ENCODE results near the gene TCAP.

The TCAP gene

DNA sequence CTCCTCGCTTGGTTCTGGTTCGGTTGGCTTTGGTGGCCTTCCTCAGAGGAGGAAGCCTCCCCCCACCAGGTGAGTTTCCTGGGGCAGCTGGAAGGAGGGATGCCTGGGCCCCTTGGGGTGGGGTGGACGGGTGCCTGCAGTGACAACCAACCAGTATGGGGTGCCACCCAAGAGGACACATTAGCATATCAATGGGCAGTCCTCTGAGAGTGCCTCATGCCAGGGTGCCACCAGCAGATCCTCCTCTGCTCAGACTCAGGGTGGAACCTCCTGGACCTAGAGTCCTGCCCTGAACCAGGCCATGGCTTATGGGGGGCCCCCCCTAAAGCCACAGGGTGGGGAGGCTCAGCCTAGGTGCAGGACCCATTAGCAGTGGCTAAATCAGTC lies 35.7 kb upstream of the TCAP start:
- peak overlapping the region; percentile 71 for H3K4me2 ChIP-seq
- peaks cover 26% of the 10 kb centered on the region for H3K27me3 ChIP-seq
- no peak overlapping the region for H3K27ac ChIP-seq
- H3K9me3 ChIP-seq = no peaks in the 10 kb centered on the region
- H3K36me3 ChIP-seq = no peaks in the 10 kb centered on the region
- TF ChIP-seq Cebpa-rat (IDR thresholded peaks at IDR 0.05) = no peak
- H3K9ac ChIP-seq = no peak overlapping the region
- peaks cover 63% of the 10 kb centered on the region for H3K4me1 ChIP-seq
- H3K4me3 ChIP-seq = no peak overlapping the region
- H4K20me1 ChIP-seq = no peaks in the 10 kb centered on the region

DNA sequence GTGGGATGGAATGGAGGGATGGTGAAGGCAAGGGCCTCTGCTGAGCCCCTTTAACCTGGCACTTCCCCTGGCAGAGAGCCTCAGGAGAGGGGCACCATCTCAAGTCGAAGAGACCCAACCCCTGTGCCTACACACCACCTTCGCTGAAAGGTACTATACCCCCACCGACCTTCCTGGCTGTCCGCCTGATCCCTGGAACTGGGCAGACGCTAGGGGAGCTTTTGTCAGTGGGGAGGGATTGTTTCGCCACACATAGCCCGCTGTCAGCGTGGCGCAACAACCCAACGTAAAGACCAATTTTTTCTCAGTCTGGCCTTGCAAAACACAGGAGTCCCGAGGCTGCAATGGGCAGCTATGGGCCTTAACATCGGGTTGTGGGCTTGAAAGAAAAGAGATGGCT lies 35.3 kb upstream of the TCAP start:
- peaks cover 68% of the 10 kb centered on the region for H3K4me1 ChIP-seq
- TF ChIP-seq Cebpa-rat (IDR thresholded peaks at IDR 0.05) = no peak
- no peak overlapping the region for H3K4me3 ChIP-seq
- no peak overlapping the region for H3K9ac ChIP-seq
- peak overlapping the region; percentile 71; the same call in 1 of the 2 replicates for H3K4me2 ChIP-seq
- H3K9me3 ChIP-seq = no peaks in the 10 kb centered on the region
- H3K27ac ChIP-seq = no peak overlapping the region
- H3K27me3 ChIP-seq = peaks cover 23% of the 10 kb centered on the region
- H4K20me1 ChIP-seq = no peaks in the 10 kb centered on the region
- H3K36me3 ChIP-seq = no peaks in the 10 kb centered on the region

DNA sequence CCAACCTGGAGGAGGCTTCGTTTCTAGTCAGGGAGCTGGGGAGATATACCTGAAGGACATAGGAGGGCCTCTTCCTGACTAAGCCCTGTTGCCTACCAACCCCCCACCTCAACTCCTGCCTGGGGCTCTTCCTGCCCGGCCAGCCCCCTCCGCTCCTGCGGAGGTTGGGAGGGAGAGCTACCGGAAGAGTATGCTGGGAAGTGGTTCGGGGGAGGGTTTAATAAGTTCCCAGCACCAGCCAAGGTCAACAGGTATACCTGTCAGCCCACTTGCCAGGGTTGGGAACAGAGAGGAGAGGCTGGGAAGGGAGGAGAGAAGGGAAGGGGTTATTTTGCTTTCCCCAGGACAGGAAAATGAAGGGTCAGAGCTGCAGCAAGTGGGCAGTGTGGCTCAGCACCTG lies 33.7 kb upstream of the TCAP start:
- Histone ChIP-seq H3K27me3 (peaks cover 17% of the 10 kb centered on the region), H3K36me3 (no peaks in the 10 kb centered on the region), H3K4me2 (peak overlapping the region; percentile 45), H3K4me3 (no peak overlapping the region), H4K20me1 (no peaks in the 10 kb centered on the region), H3K9me3 (no peaks in the 10 kb centered on the region), H3K4me1 (peaks cover 83% of the 10 kb centered on the region), H3K27ac (no peak overlapping the region), H3K9ac (no peak overlapping the region)
- TF ChIP-seq Cebpa-rat (IDR thresholded peaks at IDR 0.05) = no peak

DNA sequence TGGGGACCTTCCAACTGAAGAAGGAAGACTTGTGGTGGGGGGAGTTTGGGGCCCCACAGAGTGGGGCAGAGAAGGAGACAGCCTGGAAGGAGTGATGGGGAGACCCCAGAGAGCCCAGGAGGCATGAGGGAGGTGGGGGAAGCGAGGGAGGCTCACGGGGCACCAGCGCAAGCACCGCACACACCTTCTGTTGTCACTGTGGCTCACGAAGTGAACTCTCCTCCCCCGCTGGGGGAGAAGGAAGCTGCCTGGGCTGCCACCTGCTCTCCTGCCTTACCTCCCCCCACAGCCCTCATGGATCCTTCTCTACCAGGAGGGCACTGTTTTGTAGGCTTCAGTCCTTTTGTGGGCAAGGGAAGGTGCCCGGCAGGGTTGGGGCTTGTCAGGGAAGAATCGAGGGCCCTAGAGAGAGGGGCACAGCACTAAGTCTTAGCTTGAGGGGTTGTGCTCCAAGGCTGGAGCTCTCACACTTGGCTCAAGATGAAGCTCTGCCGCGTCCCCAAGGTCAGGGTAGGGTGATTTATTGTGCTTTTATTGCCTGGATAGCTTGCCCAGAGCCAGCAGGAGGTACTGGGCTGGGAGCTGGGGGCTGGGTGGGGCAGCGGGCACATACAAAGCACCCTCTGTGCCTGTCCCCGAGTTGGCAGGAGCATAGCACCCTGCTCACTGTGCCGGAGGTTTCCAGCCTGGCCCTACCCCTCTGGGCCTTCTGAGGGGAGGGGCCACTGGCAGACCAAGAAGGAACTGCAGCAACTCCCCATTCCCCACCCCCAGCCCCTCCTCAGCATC lies 32.8 kb upstream of the TCAP start:
- Histone ChIP-seq H3K36me3 (no peaks in the 10 kb centered on the region), H4K20me1 (no peaks in the 10 kb centered on the region), H3K4me1 (peaks cover 78% of the 10 kb centered on the region), H3K27ac (no peak overlapping the region), H3K27me3 (peaks cover 7% of the 10 kb centered on the region), H3K4me2 (peak overlapping the region; percentile 45), H3K9me3 (no peaks in the 10 kb centered on the region), H3K9ac (0 out of 2 replicates have a peak overlapping the region, but pooled peaks have one; percentile 49), H3K4me3 (no peak overlapping the region)
- no peak for TF ChIP-seq Cebpa-rat (IDR thresholded peaks at IDR 0.05)

DNA sequence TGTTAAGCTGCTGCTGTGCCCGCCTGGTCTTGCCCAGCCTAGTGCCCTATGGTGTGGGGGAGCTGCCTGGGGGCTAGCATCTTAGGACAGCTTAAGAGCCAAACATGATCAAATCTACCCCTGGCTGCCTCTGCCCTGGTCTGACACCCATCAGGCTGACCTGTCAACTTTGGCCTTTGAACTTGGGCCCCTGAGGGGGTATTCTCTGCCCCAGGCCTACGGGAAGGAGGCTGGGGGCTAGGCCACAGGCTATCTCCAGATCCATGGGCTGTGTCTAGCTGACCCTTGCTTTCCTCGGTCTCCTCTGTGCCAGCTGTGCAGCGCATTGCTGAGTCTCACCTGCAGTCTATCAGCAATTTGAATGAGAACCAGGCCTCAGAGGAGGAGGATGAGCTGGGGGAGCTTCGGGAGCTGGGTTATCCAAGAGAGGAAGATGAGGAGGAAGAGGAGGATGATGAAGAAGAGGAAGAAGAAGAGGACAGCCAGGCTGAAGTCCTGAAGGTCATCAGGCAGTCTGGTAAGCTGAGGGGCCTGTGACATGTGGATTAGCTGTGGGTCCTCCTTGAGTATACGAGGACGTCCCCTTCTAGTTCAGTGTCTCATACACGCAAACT lies 31.5 kb upstream of the TCAP start:
- Histone ChIP-seq H3K9me3 (no peaks in the 10 kb centered on the region), H3K9ac (no peak overlapping the region), H3K36me3 (no peaks in the 10 kb centered on the region), H4K20me1 (peaks cover 12% of the 10 kb centered on the region; the same call in 1 of the 2 replicates), H3K27me3 (no peaks in the 10 kb centered on the region), H3K4me1 (peaks cover 80% of the 10 kb centered on the region), H3K4me2 (no peak overlapping the region), H3K27ac (peak overlapping the region; percentile 20; the same call in 1 of the 2 replicates), H3K4me3 (no peak overlapping the region)
- TF ChIP-seq Cebpa-rat (IDR thresholded peaks at IDR 0.05) = no peak

DNA sequence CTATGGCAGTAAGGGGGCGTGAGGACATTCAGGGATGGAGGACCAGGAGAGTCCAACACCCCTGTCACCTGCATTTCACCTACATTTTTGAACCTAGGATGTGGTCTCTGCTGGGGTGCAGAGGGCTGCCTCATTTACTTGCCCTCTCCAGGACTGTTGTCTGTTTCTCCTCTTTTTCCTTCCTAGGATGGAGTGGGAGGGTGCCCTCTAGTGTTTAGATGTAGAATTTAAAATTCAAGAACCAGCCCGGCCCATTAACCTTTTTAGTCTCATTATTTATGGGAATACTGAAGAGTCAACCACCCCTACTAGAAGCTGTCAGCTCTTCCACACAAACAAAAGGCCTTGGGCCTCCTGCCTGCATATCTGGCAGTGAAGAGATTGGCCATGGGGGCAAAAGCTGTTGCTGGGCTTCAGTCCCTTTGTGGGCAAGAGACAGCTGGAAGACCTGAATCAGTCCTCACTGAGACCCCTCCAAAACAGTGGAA lies 30.7 kb upstream of the TCAP start:
- Histone ChIP-seq H4K20me1 (peaks cover 16% of the 10 kb centered on the region; the same call in 1 of the 2 replicates), H3K27me3 (no peaks in the 10 kb centered on the region), H3K36me3 (peaks cover under 1% of the 10 kb centered on the region; the same call in 1 of the 2 replicates), H3K9ac (no peak overlapping the region), H3K9me3 (no peaks in the 10 kb centered on the region), H3K4me3 (no peak overlapping the region), H3K4me2 (no peak overlapping the region; the same call in 1 of the 2 replicates), H3K27ac (no peak overlapping the region), H3K4me1 (peaks cover 80% of the 10 kb centered on the region)
- TF ChIP-seq Cebpa-rat (IDR thresholded peaks at IDR 0.05) = no peak

DNA sequence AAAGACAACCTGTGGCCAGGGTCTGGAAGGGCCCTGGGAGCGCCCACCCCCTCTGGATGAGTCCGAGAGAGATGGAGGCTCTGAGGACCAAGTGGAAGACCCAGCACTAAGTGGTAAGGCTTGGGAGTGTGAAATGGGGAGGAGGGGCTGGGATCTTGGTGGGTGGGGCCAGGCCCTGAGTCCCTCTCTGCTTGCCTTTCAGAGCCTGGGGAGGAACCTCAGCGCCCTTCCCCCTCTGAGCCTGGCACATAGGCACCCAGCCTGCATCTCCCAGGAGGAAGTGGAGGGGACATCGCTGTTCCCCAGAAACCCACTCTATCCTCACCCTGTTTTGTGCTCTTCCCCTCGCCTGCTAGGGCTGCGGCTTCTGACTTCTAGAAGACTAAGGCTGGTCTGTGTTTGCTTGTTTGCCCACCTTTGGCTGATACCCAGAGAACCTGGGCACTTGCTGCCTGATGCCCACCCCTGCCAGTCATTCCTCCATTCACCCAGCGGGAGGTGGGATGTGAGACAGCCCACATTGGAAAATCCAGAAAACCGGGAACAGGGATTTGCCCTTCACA lies 29.5 kb upstream of the TCAP start:
- Histone ChIP-seq H3K9me3 (no peaks in the 10 kb centered on the region), H3K27ac (peak overlapping the region; percentile 94), H3K4me1 (peaks cover 85% of the 10 kb centered on the region), H4K20me1 (peaks cover 29% of the 10 kb centered on the region), H3K4me2 (peak overlapping the region; percentile 94), H3K36me3 (peaks cover 7% of the 10 kb centered on the region; the same call in 1 of the 2 replicates), H3K4me3 (no peak overlapping the region), H3K27me3 (no peaks in the 10 kb centered on the region), H3K9ac (no peak overlapping the region)
- no peak for TF ChIP-seq Cebpa-rat (IDR thresholded peaks at IDR 0.05)

DNA sequence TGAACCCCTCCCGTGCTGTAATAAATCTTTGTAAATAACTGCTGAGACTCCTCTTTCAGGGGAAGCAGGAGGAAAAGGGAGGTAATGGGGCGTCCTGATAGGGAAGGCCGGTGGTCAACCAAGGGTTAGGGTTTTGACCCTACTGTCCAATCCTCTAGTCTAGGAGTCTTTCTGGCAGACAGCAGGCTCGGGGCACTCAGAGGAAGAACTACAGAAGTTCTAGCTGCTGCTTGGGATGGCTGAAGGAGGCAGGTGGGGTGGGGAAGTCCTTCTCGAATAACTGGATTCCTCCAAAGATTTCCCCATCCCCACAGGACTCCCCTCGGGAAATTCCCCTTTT lies 28.6 kb upstream of the TCAP start:
- Histone ChIP-seq H3K27me3 (no peaks in the 10 kb centered on the region), H3K4me1 (peaks cover 86% of the 10 kb centered on the region), H3K9ac (peak overlapping the region; percentile 89), H3K4me3 (peak overlapping the region; percentile 85), H3K36me3 (peaks cover 7% of the 10 kb centered on the region; the same call in 1 of the 2 replicates), H3K4me2 (peak overlapping the region; percentile 94), H4K20me1 (peaks cover 38% of the 10 kb centered on the region), H3K27ac (peak overlapping the region; percentile 94), H3K9me3 (no peaks in the 10 kb centered on the region)
- no peak for TF ChIP-seq Cebpa-rat (IDR thresholded peaks at IDR 0.05)

DNA sequence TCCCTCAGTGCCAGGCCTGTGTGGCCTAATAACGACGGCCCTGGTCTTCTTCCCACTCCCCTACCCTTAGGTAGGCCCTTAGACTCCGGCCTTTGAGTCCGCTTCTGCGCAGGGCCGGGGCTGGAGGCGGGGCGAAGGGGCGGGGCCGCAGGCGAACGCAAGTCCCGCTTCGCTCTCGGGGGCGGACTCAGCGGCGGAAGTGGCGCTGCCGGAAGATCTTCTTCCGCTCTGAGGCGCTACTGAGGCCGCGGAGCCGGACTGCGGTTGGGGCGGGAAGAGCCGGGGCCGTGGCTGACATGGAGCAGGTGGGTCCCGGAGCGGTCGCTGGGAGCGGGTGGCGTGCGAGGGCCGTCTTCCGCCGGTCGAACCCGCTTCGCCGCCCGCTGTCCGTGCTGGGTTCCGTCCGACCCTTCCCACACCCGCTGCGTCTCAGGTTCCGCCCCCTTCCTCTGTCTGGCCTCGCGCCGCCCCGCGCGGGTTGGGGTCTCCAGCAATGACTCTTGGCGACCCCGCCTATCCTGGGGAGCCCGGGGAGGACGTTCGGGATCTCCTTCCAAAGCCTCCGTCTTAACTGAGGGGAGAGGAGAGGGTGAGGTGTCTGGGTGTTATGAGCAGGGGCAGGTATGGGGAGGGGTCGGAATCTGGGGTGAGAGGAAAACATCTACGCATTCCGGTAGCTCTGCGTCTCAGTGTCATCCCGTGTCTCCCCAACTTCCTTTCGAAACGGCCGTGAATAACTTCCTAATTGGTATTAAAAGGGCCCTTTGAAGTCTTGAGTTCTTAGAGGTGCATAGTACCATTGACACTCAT lies 28.0 kb upstream of the TCAP start, which contains the start of gene STARD3:
STARD3 (plus strand) TSS at position 218 of the 810 bp plus-strand sequence. CDS start 16,388 bp downstream, outside the sequence.
- peaks cover 7% of the 10 kb centered on the region; the same call in 1 of the 2 replicates for H3K36me3 ChIP-seq
- no peak for TF ChIP-seq Cebpa-rat (IDR thresholded peaks at IDR 0.05)
- peak within 1 kb of the TSS; percentile 85 for H3K4me3 ChIP-seq
- no peaks in the 10 kb centered on the region for H3K27me3 ChIP-seq
- peak within 1 kb of the TSS; percentile 89 for H3K9ac ChIP-seq
- peaks cover 86% of the 10 kb centered on the region for H3K4me1 ChIP-seq
- peaks cover 44% of the 10 kb centered on the region for H4K20me1 ChIP-seq
- H3K9me3 ChIP-seq = no peaks in the 10 kb centered on the region
- peak within 1 kb of the TSS; percentile 94 for H3K4me2 ChIP-seq
- peak within 1 kb of the TSS; percentile 94 for H3K27ac ChIP-seq

Data from BLaER1 (cell line).